Measurements from ENCODE around the gene INSR.
"Not testable (repeated sequence)": the region's sequence is repeated elsewhere in the genome, so short reads cannot be mapped to it uniquely, and the experiment has no call there.

Gene INSR

GRCh38 chr19:7211191-7211951, 82.8 kb downstream of the INSR start:
- TF ChIP-seq CTCF (IDR thresholded peaks at IDR 0.05; ENCODE audit: low read depth, low read length), result no peak
- DNase-seq (ENCODE audit: low read depth, low spot score), result no peak
- in situ Hi-C loops (cut with HindIII; ENCODE audit: low sequenced_read_pairs), result no loop called here

DNA sequence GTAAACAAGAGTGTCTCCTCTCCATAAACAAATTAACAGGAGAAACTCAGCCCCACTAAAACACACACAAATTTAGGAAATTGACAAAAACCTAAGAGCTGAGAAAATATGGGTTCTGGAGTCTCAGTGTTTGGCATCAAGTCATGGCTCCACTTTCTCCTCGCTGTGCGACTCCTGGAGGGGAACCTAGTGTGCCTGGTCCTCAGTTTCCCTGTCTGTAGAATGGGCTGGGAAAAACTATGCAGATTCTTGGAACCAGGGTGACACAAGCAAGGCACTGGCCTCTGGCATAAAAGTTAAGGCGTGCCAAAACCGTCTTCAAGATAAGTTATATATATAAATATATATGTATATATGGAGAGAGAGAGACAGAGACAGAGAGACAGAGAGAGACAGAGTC, 83.9 kb downstream of the INSR start:
- in situ Hi-C loops (cut with HindIII; ENCODE audit: low sequenced_read_pairs), result no loop called here
- no peak for TF ChIP-seq CTCF (IDR thresholded peaks at IDR 0.05; ENCODE audit: low read depth, low read length)
- no peak for DNase-seq (ENCODE audit: low read depth, low spot score)

More at GRCh38 chr19:7211191-7211951, 82.8 kb downstream of the INSR start:
- no peak overlapping the region for H3K4me3 ChIP-seq (ENCODE audit: low read depth, low read length)

DNA sequence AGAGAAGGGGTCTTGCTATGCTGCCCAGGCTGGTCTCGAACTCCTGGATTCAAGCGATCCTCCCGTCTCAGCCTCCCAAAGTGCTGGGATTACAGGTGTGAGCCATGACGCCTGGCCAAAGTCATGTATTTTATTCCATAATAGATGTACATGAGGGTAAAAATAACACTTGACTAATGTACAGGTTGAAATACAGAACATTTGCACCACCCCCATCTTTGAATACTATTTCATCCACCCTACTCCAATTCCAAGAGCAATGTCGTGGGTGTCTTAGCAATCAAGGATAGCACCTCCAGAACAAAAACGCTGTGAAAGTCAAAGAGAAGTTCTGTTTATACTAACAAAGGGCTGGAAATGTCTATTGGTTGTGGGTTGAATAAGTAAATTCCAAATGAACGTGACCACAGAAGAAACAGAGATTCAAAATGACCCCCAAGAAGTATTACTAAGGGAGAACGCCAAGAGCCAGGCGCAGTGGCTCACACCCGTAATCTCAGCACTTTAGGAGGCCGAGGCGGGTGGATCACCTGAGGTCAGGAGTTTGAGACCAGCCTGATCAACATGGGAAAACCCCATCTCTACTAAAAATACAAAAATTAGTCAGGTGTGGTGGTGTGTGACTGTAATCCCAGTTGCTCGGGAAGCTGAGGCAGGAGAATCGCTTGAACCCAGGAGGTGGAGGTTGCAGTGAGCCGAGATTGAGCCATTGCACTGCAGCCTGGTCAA, 84.5 kb downstream of the INSR start:
- H3K4me3 ChIP-seq (ENCODE audit: low read depth, low read length); DNase-seq (ENCODE audit: low read depth, low spot score); in situ Hi-C loops (cut with HindIII; ENCODE audit: low sequenced_read_pairs): not testable (repeated sequence)

More for the DNA sequence above, 83.9 kb downstream of the INSR start:
- no peak overlapping the region for H3K4me3 ChIP-seq (ENCODE audit: low read depth, low read length)

- H3K4me3 ChIP-seq (ENCODE audit: low read depth, low read length); DNase-seq (ENCODE audit: low read depth, low spot score); in situ Hi-C loops (cut with HindIII; ENCODE audit: low sequenced_read_pairs): not testable (repeated sequence)
These were observed 85.2 kb downstream of the INSR start for GRCh38 chr19:7209036-7209435.

DNA sequence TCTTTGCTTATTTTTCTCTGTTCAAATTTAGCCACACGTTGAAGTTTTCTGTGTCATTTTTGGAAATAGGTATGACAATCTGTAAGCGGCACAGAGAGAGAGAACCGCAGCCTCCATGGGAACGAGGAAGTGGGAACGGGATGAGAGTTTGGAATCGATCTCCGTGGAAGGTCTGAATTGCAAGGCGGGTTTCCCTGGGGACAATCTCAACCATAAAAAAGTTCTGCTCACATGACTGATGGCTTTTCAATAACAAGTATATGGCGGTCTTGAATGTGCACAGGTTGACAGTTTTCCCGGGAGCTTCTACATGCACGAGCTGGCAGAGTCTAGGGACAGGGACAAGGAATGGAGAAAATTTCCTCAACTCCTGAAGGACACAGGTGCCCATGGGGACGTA, 90.9 kb downstream of the INSR start:
- no peak for TF ChIP-seq CTCF (IDR thresholded peaks at IDR 0.05; ENCODE audit: low read depth, low read length)
- in situ Hi-C loops (cut with HindIII; ENCODE audit: low sequenced_read_pairs), result no loop called here
- DNase-seq (ENCODE audit: low read depth, low spot score), result no peak
- no peak overlapping the region for H3K4me3 ChIP-seq (ENCODE audit: low read depth, low read length)

DNA sequence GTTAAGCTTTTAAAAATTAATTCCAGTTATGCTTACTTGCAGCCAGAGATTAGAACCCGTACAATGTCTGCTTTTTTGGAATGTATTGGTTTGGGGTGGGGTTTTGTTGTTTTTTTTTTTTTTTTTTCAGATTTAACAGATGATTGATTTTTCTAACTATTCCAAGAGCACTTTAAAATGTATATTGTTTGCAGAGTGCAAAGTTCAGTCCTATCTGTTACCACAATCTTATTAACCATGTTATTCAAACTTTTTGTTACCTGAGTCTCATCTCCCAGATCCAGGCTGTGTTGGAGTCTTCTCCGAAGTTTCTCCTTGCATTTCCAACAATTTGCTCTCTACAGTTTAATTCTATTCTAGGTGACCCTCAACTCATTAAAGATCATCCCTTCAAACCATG, 91.3 kb downstream of the INSR start:
- in situ Hi-C loops (cut with HindIII; ENCODE audit: low sequenced_read_pairs), result no loop called here
- TF ChIP-seq CTCF (IDR thresholded peaks at IDR 0.05; ENCODE audit: low read depth, low read length), result no peak
- no peak for DNase-seq (ENCODE audit: low read depth, low spot score)
- H3K4me3 ChIP-seq (ENCODE audit: low read depth, low read length), result no peak overlapping the region

DNA sequence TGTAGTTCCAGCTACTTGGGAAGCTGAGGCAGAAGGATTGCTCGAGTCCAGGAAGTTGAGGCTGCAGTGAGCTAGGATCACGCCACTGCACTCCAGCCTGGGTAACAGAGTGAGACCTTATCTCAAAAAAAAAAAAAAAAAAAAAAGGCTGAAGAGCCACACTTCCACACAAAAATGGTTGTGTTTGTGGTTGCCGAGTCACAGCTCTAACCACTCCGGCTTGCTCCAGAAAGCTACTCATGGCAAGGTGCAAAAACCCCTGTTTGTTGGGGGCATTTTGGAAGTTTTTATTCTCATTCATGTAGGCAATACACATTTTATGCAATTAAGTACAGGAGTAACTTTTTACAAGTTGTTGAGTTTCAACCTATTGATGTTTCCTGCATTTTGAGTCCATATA, 93.5 kb downstream of the INSR start:
- no peak for TF ChIP-seq CTCF (IDR thresholded peaks at IDR 0.05; ENCODE audit: low read depth, low read length)
- H3K4me3 ChIP-seq (ENCODE audit: low read depth, low read length), result no peak overlapping the region
- no peak for DNase-seq (ENCODE audit: low read depth, low spot score)
- in situ Hi-C loops (cut with HindIII; ENCODE audit: low sequenced_read_pairs), result no loop called here
